ENCODE data around the gene YPEL1.

The YPEL1 gene

DNA sequence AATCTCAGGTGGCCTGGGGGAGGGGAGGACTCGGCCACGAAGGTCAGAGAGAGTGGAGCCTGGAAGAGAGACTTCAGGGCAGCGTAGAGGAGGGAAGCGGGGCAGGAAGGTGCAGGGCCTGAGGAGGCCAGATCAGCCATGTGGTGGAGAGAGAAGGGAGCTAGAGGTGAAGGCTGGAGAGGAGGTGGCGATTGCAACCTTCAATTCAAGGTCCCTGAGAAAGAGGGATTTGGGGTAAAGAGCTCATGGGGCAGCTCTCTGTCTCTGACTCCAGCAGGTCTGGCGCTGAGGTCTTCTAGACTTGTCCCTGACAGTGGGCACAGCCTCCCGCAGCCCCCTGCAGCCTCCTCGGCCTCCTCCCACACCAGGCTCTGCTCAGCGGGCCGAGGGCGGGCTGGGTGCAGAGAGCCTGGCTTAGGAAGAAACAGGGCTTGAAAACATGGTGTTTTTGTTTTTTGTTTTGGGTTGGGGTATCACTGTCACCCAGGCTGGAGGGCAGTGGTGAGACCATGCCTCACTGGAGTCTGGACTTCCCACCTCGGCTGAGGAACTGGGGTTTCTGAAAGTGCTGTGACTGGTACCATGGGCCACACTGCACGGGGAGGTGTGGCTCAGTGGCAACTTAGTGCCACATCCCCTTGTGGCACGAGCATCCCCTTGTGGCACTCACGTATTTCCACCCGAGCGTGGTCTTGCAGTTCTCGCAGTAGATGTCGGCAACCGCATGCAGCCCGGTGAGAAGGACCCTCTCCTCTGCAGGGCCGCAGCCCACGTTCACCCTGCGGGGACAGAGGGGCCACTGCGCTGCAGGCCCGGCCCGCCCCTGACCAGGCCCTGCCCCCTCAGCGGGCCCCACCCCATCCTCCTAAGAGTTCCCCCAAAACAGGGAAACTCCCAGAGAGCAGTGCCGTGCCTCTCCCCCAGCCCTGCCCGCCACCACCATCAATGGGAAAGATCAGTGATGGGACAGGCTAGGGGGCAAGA lies 32.6 kb downstream of the YPEL1 start:
- no peak for DNase-seq (ENCODE audit: low read depth)

GRCh38 chr22:21702094-21702493 lies 33.5 kb downstream of the YPEL1 start:
- no peak overlapping the region for H3K4me3 ChIP-seq (ENCODE audit: low read depth, low read length)
- DNase-seq (ENCODE audit: low read depth) = no peak
- TF ChIP-seq, protein P1, sequence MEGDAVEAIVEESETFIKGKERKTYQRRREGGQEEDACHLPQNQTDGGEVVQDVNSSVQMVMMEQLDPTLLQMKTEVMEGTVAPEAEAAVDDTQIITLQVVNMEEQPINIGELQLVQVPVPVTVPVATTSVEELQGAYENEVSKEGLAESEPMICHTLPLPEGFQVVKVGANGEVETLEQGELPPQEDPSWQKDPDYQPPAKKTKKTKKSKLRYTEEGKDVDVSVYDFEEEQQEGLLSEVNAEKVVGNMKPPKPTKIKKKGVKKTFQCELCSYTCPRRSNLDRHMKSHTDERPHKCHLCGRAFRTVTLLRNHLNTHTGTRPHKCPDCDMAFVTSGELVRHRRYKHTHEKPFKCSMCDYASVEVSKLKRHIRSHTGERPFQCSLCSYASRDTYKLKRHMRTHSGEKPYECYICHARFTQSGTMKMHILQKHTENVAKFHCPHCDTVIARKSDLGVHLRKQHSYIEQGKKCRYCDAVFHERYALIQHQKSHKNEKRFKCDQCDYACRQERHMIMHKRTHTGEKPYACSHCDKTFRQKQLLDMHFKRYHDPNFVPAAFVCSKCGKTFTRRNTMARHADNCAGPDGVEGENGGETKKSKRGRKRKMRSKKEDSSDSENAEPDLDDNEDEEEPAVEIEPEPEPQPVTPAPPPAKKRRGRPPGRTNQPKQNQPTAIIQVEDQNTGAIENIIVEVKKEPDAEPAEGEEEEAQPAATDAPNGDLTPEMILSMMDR (IDR thresholded peaks at IDR 0.05; ENCODE audit: low read depth, low read length, missing control alignments) = no peak

More for the DNA sequence above, 32.6 kb downstream of the YPEL1 start:
- no peak overlapping the region for H3K4me3 ChIP-seq (ENCODE audit: low read depth, low read length)
- TF ChIP-seq, protein P1 (IDR thresholded peaks at IDR 0.05; ENCODE audit: low read depth, low read length, missing control alignments) = no peak

GRCh38 chr22:21701384-21701971 lies 34.1 kb downstream of the YPEL1 start:
- TF ChIP-seq, protein P1 (IDR thresholded peaks at IDR 0.05; ENCODE audit: low read depth, low read length, missing control alignments) = no peak
- no peak for DNase-seq (ENCODE audit: low read depth)
- H3K4me3 ChIP-seq (ENCODE audit: low read depth, low read length) = no peak overlapping the region

DNA sequence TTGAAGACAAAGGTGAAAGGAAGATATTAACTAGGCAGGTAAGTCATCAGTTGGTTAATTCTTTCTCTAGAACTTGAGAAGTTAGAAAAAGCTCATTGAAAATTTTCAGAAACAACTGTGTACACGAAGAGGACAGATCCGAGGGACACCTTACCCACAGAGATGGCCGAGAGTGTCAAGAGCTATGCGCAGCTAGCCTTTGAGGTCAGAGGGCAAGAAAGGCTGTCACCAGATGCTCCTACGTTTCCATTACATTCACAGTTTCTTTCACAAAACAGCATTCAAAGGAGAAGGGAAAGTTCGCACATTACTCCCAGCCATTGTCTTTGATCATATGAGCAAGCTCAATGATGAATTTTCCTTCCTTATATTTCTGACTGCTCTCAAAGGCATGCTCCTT lies 34.8 kb downstream of the YPEL1 start:
- TF ChIP-seq, protein P1 (IDR thresholded peaks at IDR 0.05; ENCODE audit: low read depth, low read length, missing control alignments) = no peak
- no peak overlapping the region for H3K4me3 ChIP-seq (ENCODE audit: low read depth, low read length)
- no peak for DNase-seq (ENCODE audit: low read depth)

- no peak for DNase-seq (ENCODE audit: low read depth)
- H3K4me3 ChIP-seq (ENCODE audit: low read depth, low read length) = no peak overlapping the region
- TF ChIP-seq, protein P1 (IDR thresholded peaks at IDR 0.05; ENCODE audit: low read depth, low read length, missing control alignments) = no peak
Measured at GRCh38 chr22:21699643-21700042, 36.0 kb downstream of the YPEL1 start.

- H3K4me3 ChIP-seq (ENCODE audit: low read depth, low read length) = no peak overlapping the region
- DNase-seq (ENCODE audit: low read depth) = no peak
- TF ChIP-seq, protein P1 (IDR thresholded peaks at IDR 0.05; ENCODE audit: low read depth, low read length, missing control alignments) = no peak
Measured at GRCh38 chr22:21698430-21699329, 36.9 kb downstream of the YPEL1 start.
